GM19452 (cell line): ENCODE results near the gene STH.
"Not testable (repeated sequence)": the region's sequence is repeated elsewhere in the genome, so short reads cannot be mapped to it uniquely, and the experiment has no call there.

ENCODE experiments used
- ATAC-seq: cut with Tn5 transposase; IDR thresholded peaks from one replicate; pipeline ENCODE4 v1.9.1; 2021; ENCODE audit not compliant: unreplicated experiment

STH gene, protein sequence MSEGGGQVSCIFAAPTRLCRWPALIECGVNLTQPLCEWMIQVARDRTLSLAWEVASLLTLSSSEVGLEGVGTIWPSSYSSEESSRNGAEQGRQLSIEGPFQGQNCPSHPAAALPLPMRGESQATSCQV

DNA sequence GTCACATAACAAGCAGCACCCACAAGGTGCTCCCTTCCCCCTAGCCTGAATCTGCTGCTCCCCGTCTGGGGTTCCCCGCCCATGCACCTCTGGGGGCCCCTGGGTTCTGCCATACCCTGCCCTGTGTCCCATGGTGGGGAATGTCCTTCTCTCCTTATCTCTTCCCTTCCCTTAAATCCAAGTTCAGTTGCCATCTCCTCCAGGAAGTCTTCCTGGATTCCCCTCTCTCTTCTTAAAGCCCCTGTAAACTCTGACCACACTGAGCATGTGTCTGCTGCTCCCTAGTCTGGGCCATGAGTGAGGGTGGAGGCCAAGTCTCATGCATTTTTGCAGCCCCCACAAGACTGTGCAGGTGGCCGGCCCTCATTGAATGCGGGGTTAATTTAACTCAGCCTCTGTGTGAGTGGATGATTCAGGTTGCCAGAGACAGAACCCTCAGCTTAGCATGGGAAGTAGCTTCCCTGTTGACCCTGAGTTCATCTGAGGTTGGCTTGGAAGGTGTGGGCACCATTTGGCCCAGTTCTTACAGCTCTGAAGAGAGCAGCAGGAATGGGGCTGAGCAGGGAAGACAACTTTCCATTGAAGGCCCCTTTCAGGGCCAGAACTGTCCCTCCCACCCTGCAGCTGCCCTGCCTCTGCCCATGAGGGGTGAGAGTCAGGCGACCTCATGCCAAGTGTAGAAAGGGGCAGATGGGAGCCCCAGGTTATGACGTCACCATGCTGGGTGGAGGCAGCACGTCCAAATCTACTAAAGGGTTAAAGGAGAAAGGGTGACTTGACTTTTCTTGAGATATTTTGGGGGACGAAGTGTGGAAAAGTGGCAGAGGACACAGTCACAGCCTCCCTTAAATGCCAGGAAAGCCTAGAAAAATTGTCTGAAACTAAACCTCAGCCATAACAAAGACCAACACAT is at the start of gene STH:
Gene STH, plus strand, starts transcription at position 264 of the 913 bp plus-strand sequence. Its CDS starts 30 bp downstream, at position 294.
- no peak for ATAC-seq

DNA sequence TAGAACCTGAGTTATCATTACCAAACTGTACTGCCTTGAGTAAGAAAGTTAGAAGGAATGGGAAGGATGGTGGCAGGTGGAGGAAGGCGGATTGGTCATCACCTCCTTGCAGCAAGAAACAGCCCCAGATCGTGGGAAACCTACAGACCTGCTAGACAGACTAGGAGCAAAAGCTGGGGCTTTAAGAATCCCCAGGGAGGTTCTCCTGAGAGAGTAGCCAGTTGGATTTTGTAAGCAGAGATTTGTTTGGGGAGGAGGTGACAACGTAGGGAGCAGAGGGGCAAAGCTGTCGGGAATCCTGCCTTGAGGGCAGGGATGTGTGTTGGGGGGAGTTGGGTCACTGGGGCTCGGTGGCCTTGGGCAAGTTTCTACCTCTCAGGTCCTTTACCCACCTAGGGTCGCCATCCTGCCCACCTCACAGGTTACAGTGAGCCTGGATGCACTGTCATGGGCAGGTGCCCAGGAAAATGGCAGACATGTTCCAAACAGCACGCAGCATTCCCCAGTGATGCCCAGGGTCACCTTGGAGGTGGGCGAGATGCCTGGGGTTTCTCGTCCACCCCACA is 49.2 kb upstream of the STH start:
- no peak for ATAC-seq

GRCh38 chr17:45950888-45951287 is 48.2 kb upstream of the STH start:
- ATAC-seq, result no peak

DNA sequence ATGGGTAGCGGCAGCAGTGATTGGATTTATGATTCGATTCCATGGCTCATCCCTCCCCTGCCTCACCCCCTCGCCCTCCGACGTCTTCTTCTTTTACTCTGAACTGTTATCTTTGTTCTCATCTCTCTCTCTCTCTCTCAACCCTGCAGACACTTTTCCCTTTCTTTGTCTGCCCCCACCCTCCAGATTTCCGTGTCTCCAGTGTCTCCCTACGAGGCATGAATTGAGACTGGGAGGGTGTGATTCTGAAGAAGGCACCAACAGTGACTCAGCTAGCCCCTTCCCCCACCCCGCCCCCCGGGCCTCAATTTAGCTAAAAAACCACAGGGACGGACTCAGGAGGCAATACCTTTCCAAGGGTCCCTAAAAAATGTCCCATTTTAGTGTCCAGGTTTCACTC is 47.6 kb upstream of the STH start:
- no peak for ATAC-seq

GRCh38 chr17:45951941-45952340 is 47.1 kb upstream of the STH start:
- no peak for ATAC-seq

DNA sequence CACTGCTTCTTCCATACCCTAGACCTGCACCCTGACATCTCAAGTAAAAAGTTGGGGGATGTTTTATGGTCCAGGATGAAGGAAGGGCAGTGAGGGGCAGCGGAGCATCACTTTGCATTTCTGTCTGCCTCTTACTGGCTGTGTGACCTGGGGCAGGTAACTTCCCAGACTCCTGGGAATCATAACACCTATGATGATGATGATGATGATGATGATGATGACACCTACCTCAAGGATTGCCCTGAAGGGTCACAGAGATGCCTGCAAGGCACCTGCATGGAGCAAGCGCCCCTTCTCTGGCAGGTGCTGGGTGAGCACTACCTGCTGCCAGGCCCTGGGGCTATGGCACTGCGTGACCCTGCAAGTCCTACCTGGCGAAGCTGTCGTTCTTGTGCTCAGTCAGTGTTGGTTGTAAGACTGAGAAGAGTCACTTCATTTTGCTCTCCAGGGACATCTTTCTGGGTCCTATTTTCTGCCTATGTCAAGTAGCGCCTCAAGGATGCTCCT is 46.2 kb upstream of the STH start:
- ATAC-seq, result no peak

GRCh38 chr17:45953561-45953960 is 45.5 kb upstream of the STH start:
- no peak for ATAC-seq

- no peak for ATAC-seq
These were observed 44.1 kb upstream of the STH start for GRCh38 chr17:45954914-45955313.

- ATAC-seq, result no peak
These were observed 43.7 kb upstream of the STH start for GRCh38 chr17:45955326-45955725.

DNA sequence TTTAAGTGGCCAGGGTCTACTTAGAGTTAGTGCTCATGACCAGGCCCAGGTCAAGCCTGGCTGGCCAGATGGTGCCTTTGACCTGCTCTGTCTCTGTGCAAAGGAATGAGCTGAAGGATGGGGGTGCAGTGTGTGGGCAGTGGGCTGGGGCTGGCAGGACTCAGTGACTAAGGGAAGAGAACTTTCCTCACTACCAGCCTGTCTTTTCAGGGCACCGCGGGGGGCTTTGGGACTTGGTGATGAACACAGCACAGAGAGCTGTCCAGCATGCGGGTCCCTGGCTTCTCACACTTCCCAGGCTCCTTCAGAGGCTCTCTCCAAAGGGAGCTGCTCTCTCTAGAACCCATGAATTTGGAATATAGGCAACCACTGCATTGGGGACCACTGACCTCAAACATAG is 43.0 kb upstream of the STH start:
- ATAC-seq, result no peak

DNA sequence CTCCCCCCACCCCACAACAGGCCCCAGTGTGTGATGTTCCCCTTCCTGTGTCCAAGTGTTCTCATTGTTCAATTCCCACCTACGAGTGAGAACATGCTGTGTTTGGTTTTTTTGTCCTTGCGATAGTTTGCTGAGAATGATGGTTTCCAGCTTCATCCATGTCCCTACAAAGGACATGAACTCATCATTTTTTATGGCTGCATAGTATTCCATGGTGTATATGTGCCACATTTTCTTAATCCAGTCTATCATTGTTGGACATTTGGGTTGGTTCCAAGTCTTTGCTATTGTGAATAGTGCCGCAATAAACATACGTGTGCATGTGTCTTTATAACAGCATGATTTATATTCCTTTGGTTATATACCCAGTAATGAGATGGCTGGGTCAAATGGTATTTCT is 42.3 kb upstream of the STH start:
- ATAC-seq, result not testable (repeated sequence)

GRCh38 chr17:45958307-45958706 is 40.7 kb upstream of the STH start:
- no peak for ATAC-seq

- ATAC-seq, result no peak
These were observed 39.9 kb upstream of the STH start for GRCh38 chr17:45958994-45959665.

- no peak for ATAC-seq
These were observed 38.7 kb upstream of the STH start for GRCh38 chr17:45960311-45960710.

DNA sequence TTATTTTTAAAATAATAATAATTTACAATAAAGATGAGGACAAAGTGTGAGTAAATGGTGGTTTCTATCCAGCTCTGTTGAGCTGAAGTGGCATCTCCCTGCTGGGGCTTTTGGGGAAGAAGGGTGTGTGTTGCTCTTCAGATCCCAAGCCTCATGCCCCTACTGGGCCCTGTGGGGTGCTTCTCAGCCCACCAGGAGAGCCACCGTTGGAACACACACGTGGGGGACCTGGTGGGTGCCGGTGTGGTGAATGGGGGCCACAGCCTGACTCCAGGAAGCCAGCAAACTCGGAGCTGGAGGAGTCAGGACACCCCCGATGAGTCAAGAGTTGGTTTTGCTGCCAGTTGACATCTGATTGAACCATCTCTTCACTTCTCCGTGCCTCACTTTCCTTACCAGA is 37.8 kb upstream of the STH start:
- no peak for ATAC-seq

GRCh38 chr17:45962221-45962972 is 36.7 kb upstream of the STH start:
- no peak for ATAC-seq

GRCh38 chr17:45963283-45963682 is 35.8 kb upstream of the STH start:
- no peak for ATAC-seq

DNA sequence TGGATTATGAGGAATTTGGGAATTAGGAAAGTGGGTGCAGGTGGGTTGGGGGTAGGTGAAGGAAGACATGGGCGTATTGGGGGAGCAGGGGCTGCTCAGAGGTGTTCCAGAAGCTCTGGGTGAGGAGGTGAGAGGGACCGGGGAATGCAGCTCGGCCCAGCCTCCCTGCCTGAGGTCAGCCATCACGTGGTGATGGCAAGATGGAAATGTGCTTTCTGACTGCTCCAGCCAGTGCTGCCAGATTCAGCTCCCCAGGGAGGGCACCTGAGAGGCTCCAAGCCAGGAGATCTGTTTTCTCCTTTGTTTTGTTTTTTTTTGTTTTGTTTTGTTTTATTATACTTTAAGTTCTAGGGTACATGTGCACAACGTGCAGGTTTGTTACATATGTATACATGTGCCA is 35.2 kb upstream of the STH start:
- no peak for ATAC-seq

DNA sequence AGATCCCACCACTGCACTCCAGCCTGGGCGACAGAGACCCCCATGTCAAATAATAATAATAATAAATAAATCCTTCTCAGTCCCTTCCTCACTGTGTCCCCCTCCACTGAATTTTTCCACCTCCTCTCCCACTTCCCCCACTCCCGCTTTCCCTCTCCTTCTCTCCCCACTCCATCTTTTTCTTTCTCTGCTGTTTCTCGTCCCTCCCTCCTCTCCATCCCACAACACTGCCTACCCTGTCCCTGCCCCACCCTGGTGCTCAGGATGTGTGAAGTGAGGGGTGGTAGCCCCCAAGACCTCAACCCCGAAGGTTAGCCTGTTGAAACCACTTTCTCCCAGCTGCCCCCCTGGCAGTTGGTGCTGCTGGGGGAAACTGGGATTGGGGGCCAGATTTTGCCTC is 34.4 kb upstream of the STH start:
- no peak for ATAC-seq

- ATAC-seq, result no peak
These were observed 33.2 kb upstream of the STH start for GRCh38 chr17:45965812-45966211.
